ENCODE measurements around the gene CPE.

- TF ChIP-seq CTCF (IDR thresholded peaks at IDR 0.05 in 2 of 3, conservative IDR thresholded peaks at IDR 0.05 in 1 of 3; ENCODE audit: borderline replicate concordance in 1 of 3, insufficient read depth in 1 of 3, low read depth in 2 of 3, low read length in 2 of 3) (no peak), MAX (IDR thresholded peaks at IDR 0.05) (no peak), POLR2A (IDR thresholded peaks at IDR 0.05; ENCODE audit: borderline replicate concordance, extremely low read depth, insufficient read depth, insufficient read length) (no peak), SP1 (IDR thresholded peaks at IDR 0.05; ENCODE audit: low read depth) (no peak), SIN3A (IDR thresholded peaks at IDR 0.05; ENCODE audit: low read depth) (no peak), EZH2phosphoT487 (IDR thresholded peaks at IDR 0.05; ENCODE audit: borderline replicate concordance) (no peak), ATF3 (IDR thresholded peaks at IDR 0.05) (no peak), ZNF274 (IDR thresholded peaks at IDR 0.05; ENCODE audit: low read depth, low read length) (no peak), POLR2AphosphoS5 (IDR thresholded peaks at IDR 0.05; ENCODE audit: low read depth, low read length) (no peak)
- TF ChIP-seq, protein P1, sequence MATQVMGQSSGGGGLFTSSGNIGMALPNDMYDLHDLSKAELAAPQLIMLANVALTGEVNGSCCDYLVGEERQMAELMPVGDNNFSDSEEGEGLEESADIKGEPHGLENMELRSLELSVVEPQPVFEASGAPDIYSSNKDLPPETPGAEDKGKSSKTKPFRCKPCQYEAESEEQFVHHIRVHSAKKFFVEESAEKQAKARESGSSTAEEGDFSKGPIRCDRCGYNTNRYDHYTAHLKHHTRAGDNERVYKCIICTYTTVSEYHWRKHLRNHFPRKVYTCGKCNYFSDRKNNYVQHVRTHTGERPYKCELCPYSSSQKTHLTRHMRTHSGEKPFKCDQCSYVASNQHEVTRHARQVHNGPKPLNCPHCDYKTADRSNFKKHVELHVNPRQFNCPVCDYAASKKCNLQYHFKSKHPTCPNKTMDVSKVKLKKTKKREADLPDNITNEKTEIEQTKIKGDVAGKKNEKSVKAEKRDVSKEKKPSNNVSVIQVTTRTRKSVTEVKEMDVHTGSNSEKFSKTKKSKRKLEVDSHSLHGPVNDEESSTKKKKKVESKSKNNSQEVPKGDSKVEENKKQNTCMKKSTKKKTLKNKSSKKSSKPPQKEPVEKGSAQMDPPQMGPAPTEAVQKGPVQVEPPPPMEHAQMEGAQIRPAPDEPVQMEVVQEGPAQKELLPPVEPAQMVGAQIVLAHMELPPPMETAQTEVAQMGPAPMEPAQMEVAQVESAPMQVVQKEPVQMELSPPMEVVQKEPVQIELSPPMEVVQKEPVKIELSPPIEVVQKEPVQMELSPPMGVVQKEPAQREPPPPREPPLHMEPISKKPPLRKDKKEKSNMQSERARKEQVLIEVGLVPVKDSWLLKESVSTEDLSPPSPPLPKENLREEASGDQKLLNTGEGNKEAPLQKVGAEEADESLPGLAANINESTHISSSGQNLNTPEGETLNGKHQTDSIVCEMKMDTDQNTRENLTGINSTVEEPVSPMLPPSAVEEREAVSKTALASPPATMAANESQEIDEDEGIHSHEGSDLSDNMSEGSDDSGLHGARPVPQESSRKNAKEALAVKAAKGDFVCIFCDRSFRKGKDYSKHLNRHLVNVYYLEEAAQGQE (IDR thresholded peaks at IDR 0.05; ENCODE audit: low read depth) = no peak
Observed at GRCh38 chr4:165330071-165330470, 48.7 kb upstream of the CPE start.

Measured in HCT116 (cell line).